ENCODE measurements around the gene ARHGAP25.

- TF ChIP-seq CTCF (conservative IDR thresholded peaks at IDR 0.05; ENCODE audit: low read depth in 2 of 2) (no peak), ZNF331 (CRISPR knock-in tag; IDR thresholded peaks at IDR 0.05; ENCODE audit: low read depth) (no peak), CREB1 (CRISPR knock-in tag; IDR thresholded peaks at IDR 0.05; ENCODE audit: low read depth) (no peak), JUNB (IDR thresholded peaks at IDR 0.05; ENCODE audit: unreplicated experiment) (no peak), POLR2AphosphoS5 (IDR thresholded peaks at IDR 0.05; ENCODE audit: low read depth) (no peak), STAT1 (IDR thresholded peaks at IDR 0.05; ENCODE audit: unreplicated experiment) (no peak)
These were observed 14.7 kb upstream of the ARHGAP25 start for GRCh38 chr2:68719912-68720311.
